ENCODE data around the gene SRR.
A peak's percentile ranks its signal among the peaks of the same experiment; 100 is the strongest.
"Not testable (repeated sequence)": the region's sequence is repeated elsewhere in the genome, so short reads cannot be mapped to it uniquely, and the experiment has no call there.

The SRR gene

GRCh38 chr17:2303204-2304188 is at the start of gene SRR, which contains the start of gene SMG6:
TSS of gene SRR (plus strand) at chr17:2303950. CDS start at chr17:2315561, 11,611 bp downstream.
TSS of gene SMG6 (minus strand) at chr17:2303785. CDS start at chr17:2303720, 65 bp downstream.
- peak; percentile 82 for DNase-seq

GRCh38 chr17:2258830-2259229 is 44.9 kb upstream of the SRR start:
- DNase-seq, result not testable (repeated sequence)

- no peak for DNase-seq
Measured at GRCh38 chr17:2259769-2260536, 43.8 kb upstream of the SRR start.

- DNase-seq, result no peak
Measured at GRCh38 chr17:2262135-2262587, 41.6 kb upstream of the SRR start.

- no peak for DNase-seq
Measured at GRCh38 chr17:2263183-2264066, 40.3 kb upstream of the SRR start.

GRCh38 chr17:2264067-2264860 is 39.5 kb upstream of the SRR start:
- DNase-seq, result no peak

GRCh38 chr17:2265166-2265565 is 38.6 kb upstream of the SRR start:
- DNase-seq, result not testable (repeated sequence)

GRCh38 chr17:2266045-2266864 is 37.5 kb upstream of the SRR start:
- no peak for DNase-seq

- no peak for DNase-seq
Measured at GRCh38 chr17:2266865-2267228, 36.9 kb upstream of the SRR start.

- DNase-seq, result no peak
Measured at GRCh38 chr17:2267354-2267753, 36.4 kb upstream of the SRR start.

GRCh38 chr17:2271985-2272702 is 31.6 kb upstream of the SRR start:
- no peak for DNase-seq

- no peak for DNase-seq
Measured at GRCh38 chr17:2274414-2274813, 29.3 kb upstream of the SRR start.

- no peak for DNase-seq
Measured at GRCh38 chr17:2275722-2276121, 28.0 kb upstream of the SRR start.

- no peak for DNase-seq
Measured at GRCh38 chr17:2277429-2278170, 26.1 kb upstream of the SRR start.

- DNase-seq, result no peak
Measured at GRCh38 chr17:2279707-2280106, 24.0 kb upstream of the SRR start.

GRCh38 chr17:2282297-2282873 is 21.4 kb upstream of the SRR start:
- DNase-seq, result peak; percentile 48

- DNase-seq, result no peak
Measured at GRCh38 chr17:2283302-2283701, 20.4 kb upstream of the SRR start.

- no peak for DNase-seq
Measured at GRCh38 chr17:2289878-2290478, 13.8 kb upstream of the SRR start.

- no peak for DNase-seq
Measured at GRCh38 chr17:2292100-2292499, 11.7 kb upstream of the SRR start.
